ENCODE results near the gene LIMCH1. TPM values are rescaled to one million over a fixed set of nuclear protein-coding genes. Genes with fewer than 3 reads are reported as not detected.

Gene LIMCH1
- total RNA-seq, 1 experiment from 2014 or later = 3.3 TPM

GRCh38 chr4:41538887-41539498 lies 1.0 kb downstream of the LIMCH1 start:
- Histone ChIP-seq H2BK15ac (ENCODE audit: low read depth, low read length) (no peak overlapping the region), H3K23me2 (ENCODE audit: insufficient read length, low read depth, low read length, poor library complexity, severe bottlenecking) (no peaks in the 10 kb centered on the region), H3K4ac (ENCODE audit: low read depth, low read length) (no peak overlapping the region), H2BK120ac (ENCODE audit: low read depth, low read length, poor library complexity, severe bottlenecking) (no peak overlapping the region), H4K5ac (ENCODE audit: insufficient read length, low read depth, low read length) (no peak overlapping the region), H2BK12ac (ENCODE audit: insufficient read length, low read depth, low read length) (no peak overlapping the region), H3T11ph (ENCODE audit: low read length) (no peak overlapping the region), H4K8ac (replicated peaks; ENCODE audit: insufficient read length, low read depth, low read length) (no peak overlapping the region), H3K23ac (ENCODE audit: insufficient read length, low read depth, low read length) (no peak overlapping the region), H3K79me2 (ENCODE audit: insufficient read depth, low read length) (no peaks in the 10 kb centered on the region), H3K4me1 (ENCODE audit: insufficient read depth, low read length) (peaks cover 2% of the 10 kb centered on the region; the same call in 1 of the 2 replicates), H3K9me3 (ENCODE audit: control insufficient read depth, low read depth, low read length) (no peaks in the 10 kb centered on the region), H2AK5ac (ENCODE audit: insufficient read length, low read length) (no peak overlapping the region), H4K91ac (ENCODE audit: insufficient read length, low read depth, low read length) (no peak overlapping the region), H3K56ac (ENCODE audit: insufficient read length, low read depth, low read length) (no peak overlapping the region), H3K9ac (ENCODE audit: extremely low read depth, insufficient read length, low read length) (no peak overlapping the region), H2AFZ (ENCODE audit: low read length) (no peak overlapping the region), H3K4me2 (ENCODE audit: insufficient read depth, insufficient read length, low read length) (no peak overlapping the region), H3K27ac (ENCODE audit: insufficient read length, low read depth, low read length) (no peak overlapping the region), H4K20me1 (ENCODE audit: control insufficient read depth, insufficient read depth, insufficient read length) (no peaks in the 10 kb centered on the region), H2BK20ac (ENCODE audit: low read depth, low read length, poor library complexity, severe bottlenecking) (no peak overlapping the region), H2BK5ac (ENCODE audit: insufficient read length, low read length) (no peak overlapping the region), H3K18ac (ENCODE audit: insufficient read length, low read depth, low read length) (no peak overlapping the region), H3K27me3 (ENCODE audit: insufficient read depth, low read length) (no peaks in the 10 kb centered on the region), H3K14ac (ENCODE audit: insufficient read depth, low read length) (no peak overlapping the region), H3K79me1 (ENCODE audit: insufficient read depth, low read depth, low read length, poor library complexity, severe bottlenecking) (no peaks in the 10 kb centered on the region)
- DNase-seq = peak; percentile 37
- Mint-ChIP-seq H3K27ac (no peak overlapping the region), H3K9me3 (no peaks in the 10 kb centered on the region), H3K4me3 (no peak overlapping the region), H3K27me3 (ENCODE audit: low read depth) (no peaks in the 10 kb centered on the region), H3K4me1 (peaks cover 13 to 26% of the 10 kb centered on the region in 2 experiments), H3K36me3 (ENCODE audit: insufficient read depth in 1 of 3, low read depth in 3 of 3) (no peaks in the 10 kb centered on the region)
- TF ChIP-seq, protein P1, sequence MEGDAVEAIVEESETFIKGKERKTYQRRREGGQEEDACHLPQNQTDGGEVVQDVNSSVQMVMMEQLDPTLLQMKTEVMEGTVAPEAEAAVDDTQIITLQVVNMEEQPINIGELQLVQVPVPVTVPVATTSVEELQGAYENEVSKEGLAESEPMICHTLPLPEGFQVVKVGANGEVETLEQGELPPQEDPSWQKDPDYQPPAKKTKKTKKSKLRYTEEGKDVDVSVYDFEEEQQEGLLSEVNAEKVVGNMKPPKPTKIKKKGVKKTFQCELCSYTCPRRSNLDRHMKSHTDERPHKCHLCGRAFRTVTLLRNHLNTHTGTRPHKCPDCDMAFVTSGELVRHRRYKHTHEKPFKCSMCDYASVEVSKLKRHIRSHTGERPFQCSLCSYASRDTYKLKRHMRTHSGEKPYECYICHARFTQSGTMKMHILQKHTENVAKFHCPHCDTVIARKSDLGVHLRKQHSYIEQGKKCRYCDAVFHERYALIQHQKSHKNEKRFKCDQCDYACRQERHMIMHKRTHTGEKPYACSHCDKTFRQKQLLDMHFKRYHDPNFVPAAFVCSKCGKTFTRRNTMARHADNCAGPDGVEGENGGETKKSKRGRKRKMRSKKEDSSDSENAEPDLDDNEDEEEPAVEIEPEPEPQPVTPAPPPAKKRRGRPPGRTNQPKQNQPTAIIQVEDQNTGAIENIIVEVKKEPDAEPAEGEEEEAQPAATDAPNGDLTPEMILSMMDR (conservative IDR thresholded peaks at IDR 0.05) = no peak
- WGBS (ENCODE audit: extremely low coverage, insufficient read length, low lambda C conversion rate) = no CpG with 5 or more reads among the region's 12 CpGs
